Amygdala (tissue), 56 donors: ENCODE data around the gene RAD9B.
"Not testable (repeated sequence)": the region's sequence is repeated elsewhere in the genome, so short reads cannot be mapped to it uniquely, and the experiment has no call there.

Experiments
- DNase-seq, 56 donors: peaks; one replicate each; lab custom pipeline; 2025; lab: John Stamatoyannopoulos, UW

The RAD9B gene

DNA sequence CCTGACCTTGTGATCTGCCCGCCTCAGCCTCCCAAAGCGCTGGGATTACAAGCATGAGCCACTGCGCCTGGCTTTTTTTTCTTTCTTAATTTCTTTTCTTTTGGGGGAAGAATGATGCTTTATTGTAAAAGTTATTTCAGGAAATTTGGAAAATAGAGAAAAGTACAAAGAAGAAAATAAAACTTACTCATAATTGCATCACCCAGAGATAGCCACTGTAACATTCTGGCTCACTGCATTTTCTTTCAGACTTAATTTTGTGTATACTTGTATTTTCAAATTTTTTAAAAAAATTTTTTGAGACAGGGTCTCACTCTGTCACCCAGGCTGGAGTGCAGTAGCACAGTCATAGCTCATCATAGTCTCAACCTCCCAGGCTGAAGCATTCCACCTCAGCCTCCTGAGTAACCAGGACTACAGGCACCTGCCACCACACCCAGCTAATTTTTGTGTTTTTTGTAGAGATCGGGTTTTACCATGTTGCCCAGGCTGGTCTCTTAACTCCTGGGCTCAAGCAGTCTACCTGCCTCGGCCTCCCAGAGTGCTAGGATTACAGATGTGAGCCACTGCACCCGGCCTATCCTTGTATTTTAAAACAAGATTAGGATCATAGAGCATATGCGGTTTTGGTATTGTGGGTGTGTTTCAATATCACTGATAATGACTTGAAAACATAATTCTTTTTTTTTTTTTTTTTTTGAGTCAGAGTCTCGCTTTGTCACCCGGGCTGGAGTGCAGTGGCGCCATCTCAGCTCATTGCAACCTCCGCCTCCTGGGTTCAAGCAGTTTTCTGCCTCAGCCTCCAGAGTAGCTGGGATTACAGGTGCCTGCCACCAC, 19.0 kb downstream of the RAD9B start:
- not testable (repeated sequence) for DNase-seq

DNA sequence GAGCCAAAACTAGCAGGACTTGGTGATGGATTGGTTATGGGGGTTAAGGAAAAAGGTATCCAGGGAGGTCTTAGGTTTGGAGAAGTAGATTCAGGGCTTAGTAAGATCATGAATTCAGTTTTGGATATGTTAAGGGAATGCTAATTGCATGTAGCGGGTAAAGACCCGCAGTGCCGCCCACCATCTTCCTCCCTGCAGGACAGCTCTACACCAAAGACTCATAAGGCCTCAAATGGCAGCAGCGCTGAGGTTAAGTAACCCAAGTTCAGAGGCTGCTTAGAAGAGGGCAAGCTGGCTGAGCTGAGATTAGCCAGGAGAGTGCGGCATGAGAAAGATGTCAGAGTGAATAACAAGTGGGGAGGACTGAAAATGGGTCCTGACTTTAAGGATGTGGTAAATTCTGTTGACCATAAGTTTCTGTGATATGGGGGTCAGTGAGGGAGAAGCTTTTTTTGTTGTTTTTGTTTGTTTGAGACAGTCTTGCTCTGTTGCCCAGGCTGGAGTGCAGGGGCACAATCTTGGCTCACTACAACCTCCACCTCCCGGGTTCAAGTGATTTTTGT, 26.2 kb downstream of the RAD9B start:
- DNase-seq: no peak

DNA sequence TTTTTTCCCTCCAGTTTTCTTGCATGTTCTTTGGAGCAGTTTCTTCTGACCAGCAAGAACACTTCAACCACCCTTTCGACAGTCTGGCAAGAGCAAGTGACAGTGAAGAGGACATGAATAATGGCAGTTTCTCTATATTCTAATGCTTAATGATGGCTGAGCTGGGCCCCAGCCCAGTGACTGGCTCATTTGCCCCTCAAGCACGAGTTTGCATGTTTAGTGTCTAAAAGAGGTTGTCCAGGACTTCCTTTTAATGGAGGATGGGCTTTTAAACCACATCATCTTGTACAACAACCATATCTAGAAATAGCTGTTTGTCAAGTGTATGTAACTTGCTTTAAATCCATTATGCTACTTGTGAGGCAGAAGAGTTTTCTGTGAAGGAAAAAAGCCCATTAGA, 28.4 kb downstream of the RAD9B start:
- no peak for DNase-seq

DNA sequence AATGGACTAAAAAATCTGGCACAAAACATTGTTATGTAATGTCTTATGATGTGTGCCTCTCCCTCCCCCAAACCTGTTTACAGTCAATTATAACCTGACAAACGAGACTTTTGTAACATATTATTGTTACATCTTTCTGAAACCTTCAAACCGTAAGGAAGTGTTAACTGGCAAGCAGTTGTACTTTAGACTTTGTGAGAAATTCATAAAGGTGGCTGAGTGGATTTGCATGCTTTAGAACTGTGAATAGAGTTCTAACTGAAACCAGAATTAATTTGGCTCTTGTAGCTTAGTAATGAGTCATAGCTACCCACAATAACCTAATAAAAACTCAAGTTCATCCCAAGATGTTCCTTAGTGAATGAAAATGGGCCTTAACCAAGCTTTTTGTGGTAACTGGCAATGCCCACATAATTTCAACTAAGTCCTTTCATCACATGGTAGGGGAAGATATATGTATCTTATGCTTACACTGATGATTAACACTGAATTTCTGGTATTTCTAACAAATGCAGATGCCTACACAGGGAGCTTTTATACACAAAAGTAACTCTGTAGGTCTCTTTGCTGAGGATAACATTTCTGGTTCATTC, 29.7 kb downstream of the RAD9B start:
- DNase-seq: no peak

DNA sequence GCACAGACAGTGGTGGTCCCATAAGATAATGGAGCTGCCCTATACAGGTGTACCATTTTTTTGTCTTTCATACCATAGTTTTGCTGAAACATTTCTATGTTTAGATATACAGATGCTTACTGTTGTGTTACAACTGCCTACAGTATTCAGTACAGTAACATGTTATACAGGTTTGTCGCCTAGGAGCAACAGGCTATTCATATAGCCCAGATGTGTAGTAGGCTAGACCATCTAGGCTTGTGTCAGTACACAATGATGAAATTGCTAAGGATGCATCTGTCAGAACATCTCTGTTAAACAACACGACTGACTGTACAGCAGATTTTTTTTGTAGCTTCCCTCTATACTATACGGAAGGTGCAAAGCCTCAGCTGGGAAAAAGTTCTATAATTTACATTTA, 30.5 kb downstream of the RAD9B start:
- no peak for DNase-seq

DNA sequence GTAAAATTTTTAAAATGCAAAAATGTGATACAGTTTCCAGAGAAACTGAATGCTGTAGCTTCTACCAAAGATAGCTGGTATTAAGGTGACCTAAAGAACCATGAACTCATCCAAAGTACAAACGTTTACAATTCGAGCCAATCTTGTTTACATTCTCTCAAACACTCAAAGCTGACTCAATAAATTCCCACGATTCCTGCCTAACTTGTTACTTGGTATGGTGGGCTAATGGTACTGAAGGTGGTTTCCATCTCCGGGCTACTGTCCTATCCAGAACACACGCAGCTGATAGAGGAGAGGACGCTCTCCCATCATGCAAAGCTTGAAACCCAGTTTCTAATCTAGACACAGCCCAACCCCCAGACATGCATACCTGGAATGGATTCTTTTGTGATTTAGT, 31.5 kb downstream of the RAD9B start:
- DNase-seq: no peak

DNA sequence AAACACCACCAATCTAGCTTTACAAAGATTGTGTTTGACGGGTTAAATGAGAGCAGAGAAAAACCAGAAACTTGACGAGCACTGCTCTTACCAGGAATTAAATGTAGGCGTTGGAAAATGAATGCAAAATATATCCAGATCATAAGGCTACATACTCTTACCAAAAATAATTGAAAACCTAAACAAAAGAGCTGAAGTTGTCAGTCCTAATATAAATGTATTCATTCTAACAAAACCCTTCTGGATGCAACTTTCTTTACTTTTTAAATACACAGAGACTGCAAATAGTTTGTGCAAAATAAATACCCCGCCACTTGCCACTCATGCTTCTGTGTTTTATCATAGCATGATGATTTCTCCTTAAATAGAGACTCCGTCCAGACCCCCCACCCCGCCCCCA, 32.7 kb downstream of the RAD9B start:
- DNase-seq: no peak

DNA sequence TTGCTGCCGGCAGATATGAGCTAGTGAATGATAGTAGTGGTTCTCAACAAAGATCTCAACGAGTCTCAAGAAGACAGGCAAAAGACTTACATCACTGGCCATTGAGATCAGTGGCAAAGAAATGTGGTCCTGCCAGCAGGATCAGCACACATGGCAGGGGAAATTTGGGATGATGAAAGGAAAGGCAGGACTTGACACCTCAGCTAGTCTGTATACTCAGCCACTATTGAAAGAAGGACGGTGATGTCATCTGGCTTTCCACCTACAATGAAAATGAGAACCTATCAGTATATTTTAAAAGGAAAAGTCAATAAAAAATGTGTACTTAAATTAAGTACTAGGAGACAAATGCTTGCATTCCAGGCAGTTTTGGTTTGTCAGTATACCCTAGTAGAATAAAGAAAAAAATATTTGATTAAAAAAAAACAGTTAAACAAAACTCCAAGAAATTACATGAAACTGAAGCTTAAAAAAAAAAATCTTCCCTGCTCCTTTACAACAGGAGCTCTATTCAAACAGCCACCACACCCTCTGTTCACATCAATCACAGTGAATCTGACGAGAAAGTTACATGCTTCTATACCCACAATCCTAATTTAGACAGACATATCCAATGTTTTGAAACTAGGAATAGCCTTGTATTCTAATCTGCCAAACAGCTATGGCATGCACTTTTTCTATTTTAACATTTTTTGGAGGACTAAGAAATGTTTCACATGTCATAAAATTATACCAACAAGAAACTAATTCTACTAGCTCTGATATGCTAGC, 34.9 kb downstream of the RAD9B start:
- DNase-seq: no peak

DNA sequence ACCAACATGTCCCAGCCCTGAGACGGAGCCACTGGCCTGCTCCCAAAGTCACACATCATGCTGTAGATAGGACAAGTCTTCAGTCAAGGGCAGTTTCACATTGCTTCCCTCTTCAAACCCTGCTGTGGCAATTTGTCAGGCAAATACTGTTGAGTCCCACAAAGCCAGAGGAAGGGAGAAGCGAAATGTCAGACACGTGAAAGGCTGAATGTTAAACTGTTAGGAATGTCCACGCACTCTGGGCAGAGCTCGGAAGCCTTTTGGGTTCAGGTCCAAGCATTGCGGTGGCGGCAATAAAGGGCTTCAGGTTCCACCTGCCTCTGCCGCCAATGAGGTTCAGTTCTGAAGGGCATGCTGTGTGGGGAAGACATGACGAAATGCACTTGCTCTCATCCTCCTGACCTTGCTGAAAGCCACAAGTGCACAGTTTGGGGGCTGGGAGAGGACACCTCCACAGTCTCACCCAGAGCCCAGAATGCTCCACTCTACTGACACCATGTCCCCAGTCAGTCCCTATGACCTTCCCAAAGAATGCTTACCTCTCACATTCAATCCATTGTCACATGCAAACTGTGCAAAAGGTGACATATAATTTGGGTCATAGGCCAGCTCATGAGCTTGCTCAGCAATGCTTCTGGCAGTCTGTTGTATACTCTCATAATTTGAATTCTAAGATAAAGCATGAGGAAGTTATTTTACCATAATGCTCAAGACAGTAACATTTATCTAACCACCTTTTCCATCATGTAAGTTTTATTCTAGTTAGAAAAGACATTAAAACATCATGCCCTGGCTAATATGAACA, 35.7 kb downstream of the RAD9B start:
- no peak for DNase-seq

DNA sequence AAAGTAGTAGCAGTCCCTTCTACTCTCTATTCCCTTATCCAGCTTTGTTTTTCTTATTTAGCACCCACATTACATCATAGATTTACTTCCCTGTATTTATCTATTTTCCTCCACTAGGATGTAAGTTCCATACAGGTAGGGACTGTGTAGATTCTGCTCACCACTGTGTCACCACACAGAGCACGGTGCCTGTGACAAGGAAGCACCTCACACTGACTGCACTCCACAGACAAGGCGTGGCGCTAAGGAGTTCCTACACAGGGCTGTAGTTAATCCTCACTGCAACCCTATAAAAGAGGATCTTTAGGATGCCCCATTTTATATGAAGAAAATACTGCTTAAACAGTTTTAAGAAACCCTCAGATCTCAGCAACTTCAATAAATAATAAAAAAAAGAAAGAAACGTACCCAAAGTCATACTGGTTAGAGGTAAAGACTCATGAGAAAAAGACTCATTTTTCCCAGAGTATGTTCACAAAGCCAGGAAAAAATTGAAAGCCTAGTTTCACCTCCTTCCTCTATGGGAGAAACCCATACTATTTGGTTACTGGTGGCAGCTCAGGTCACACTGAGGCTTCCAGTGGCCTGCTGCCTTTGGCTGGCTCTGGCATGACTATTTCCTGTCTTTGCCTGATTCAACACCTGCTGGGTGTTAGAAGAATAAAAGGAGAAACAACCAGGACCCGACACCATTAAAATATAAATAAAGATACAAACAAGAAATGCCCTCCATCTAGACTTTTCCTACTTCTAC, 36.9 kb downstream of the RAD9B start:
- no peak for DNase-seq

DNA sequence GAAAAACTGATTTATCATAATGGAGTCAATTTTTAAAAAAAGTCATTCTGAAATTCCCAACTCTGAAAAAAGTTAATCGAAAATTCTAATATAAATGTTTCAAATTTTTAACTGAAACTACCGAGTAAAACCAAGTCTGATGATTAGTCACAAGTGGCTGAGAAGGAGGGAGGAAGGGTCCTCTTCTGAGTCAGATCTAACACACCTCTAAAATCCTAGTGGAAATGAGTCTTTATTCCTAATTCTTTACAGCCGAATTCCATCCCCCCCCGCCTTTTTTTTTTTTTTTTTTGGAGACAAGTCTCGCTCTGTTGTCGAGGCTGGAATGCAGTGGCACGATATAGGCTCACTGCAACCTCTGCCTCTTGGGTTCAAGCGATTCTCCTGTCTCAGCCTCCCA, 37.9 kb downstream of the RAD9B start:
- DNase-seq: no peak

DNA sequence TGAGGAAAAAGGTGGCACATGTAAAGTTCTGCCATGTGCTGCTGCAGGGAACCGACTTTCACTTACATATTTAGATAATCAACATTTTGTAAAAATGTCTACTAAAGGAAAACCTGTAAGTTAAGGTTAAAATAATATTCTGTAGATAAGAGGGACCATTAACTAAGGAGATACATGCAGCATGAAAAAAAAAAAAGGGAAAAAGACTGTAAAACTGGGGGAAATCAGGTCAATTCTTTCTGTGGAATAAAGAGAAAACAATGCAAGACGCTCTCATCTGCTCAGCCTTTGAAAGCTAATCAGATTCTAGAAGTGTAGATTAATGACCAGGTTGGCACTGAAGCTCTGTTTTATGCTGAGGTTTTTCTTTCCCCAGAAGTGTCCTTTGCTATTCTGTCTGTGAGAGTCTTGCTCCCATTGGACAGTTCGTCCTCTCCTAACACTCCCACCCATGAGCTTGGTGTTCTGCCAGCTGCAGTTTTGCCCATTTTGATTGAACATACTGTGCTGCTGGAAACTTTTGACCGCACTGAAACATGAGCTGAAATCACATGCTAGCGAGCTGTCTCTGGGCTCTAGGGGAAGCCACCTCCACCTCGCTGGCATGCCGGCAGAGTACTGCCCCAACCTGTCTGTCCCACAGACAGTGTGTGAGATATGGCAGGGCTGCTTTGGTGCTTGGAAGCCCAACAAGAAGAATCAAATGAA, 41.3 kb downstream of the RAD9B start:
- peak in 24 of 56 donors; percentile 2 to 49 (median 23) for DNase-seq

DNA sequence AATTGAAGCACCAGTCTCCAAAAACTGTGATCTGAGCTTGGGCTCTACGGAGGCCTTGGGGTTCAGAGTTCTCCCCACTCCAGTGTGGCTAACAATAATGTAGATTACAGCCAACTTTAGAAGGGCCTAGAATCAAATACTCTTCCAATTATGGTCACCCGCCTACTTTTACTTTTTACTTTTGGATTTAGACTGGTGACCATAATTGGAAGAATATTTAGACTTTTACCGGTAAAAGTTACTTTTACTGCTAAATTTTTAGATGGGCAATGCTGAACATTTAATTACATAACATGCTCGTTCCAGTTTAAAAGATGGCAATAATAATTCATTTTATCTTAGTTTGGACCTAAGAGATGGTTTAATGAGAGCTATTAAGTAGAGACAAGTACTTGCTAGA, 41.8 kb downstream of the RAD9B start:
- DNase-seq: no peak

DNA sequence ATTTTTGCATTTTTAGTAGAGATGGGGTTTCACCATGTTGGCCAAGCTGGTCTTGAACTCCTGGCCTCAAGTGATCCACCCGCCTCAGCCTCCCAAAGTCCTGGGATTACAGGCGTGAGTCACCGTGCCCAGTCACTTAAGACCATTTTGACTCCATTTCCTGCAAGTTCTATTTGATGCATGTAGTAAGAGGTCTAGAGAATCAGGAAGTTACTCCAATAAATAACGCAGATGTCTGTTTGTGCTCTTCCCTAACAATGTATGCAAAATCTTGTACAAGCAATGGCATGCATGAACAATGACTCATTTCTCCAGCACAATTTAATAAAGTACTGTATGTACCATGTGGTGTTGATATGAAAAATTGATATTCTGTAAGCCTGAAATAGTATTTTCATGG, 43.1 kb downstream of the RAD9B start:
- DNase-seq: not testable (repeated sequence)

DNA sequence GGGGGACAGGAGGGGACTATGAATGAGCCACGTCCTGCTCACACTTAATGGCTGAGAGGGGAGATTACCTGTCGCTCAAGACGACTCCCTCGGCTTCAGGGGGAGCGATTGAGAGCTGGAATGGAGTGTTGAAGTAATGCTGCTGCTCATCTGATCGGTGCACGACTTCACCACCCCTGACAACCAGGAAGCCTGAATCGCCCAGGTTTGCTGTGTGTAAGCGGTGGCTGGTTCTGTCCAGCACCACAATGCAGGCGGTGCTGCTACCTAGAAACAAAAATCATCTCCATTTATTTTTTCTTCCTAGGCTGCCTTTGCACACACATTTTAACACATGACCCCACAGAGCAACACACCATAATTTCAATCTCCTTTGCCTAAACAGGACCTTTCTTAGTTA, 43.7 kb downstream of the RAD9B start:
- DNase-seq: no peak

DNA sequence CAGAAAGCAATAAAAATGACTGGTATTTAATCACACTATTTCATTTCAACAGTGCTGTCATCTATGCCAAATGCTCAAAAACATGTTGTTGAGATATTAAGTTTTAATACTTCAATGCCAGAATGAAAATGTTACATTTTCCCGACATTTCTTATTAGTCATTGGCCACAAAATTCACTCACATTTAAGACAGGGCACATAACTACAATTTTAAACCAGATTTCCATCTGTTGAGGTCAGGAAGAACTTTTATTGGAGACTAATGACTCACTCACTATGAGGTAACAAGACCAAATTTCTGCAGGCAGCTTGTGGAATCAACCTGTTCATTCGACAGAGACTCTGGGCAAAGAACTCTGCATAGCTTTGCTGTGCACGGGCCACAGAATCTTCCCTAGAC, 44.2 kb downstream of the RAD9B start:
- no peak for DNase-seq

DNA sequence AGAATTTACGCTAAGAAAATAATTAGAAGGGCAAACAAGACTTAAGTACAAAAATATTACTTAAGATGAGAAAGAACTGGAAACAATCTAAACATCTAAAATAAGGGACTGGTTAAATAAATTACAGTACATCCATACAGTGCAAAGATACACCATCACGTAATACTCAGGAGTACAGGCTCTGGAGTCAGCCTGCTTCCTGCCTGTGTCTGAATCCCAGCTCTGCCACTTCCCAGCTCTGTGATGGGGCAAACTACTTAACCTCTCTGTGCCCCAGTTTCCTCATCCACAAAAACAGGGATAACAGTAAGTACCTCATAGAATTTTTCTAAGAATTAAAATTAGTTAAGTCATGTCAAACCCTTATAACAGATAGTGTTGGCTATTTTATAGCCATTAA, 45.0 kb downstream of the RAD9B start:
- no peak for DNase-seq

DNA sequence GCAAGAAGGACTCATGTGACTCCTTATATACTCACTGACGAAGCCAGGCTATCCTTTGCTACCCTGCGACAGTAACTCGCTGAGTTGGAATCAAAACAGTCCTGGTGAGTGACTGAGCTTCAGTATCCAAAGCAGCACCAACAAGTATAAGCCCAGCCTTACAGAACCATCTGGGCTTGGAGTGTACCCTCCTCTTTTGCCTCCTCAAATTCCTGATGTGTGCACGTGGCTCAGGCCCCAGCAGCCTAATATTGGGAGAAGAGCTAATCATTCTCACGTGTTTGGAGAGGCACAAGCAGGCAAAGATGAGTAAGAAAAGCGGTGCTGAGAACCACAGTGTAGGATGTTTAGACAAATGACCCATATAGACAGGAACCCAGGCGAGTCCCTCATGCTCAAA, 46.5 kb downstream of the RAD9B start:
- no peak for DNase-seq

DNA sequence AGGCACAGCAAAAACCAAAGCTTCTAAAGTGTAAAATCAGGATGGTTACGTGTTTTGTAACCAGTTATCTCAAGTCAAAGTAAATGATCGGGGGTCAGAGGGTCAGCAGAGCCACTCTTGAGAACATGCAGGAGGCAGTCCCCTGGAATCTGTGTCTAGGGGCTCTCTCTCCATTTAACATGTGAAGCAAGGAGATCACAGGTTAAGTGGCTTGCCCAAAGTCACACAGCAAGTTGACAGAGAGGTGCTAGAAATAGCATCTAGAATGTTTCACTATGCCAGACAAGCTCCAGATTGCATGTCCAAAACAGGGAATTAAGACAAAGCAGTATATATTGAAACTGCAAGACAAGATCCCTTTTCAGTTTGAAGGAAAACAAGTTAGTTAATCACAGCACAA, 47.6 kb downstream of the RAD9B start:
- DNase-seq: no peak
